GM12878 (cell line): Measurements from ENCODE around the gene HIVEP3. TPM values are rescaled to one million over a fixed set of nuclear protein-coding genes. Genes with fewer than 3 reads are reported as not detected.
A peak's percentile ranks its signal among the peaks of the same experiment; 100 is the strongest.

ENCODE experiments used
- ASH2L ChIP-seq: fragments of 300-600, 200-600 bp; sonication (generic); IDR thresholded peaks from 2 replicates; pipeline ENCODE4 v1.6.1; 2017; ENCODE audit warnings: low read depth, mild to moderate bottlenecking, borderline replicate concordance
- ATF7 ChIP-seq: fragments of 450-650 bp; IDR thresholded peaks from 2 replicates; pipeline ENCODE4 v1.6.1; 2016; ENCODE audit warnings: low read depth, mild to moderate bottlenecking
- CEBPZ ChIP-seq: fragments of 150-350 bp; IDR thresholded peaks from 2 replicates; pipeline ENCODE4 v1.6.1; 2016; ENCODE audit warnings: low read depth, low read length
- FOS ChIP-seq: IDR thresholded peaks from 3 replicates; pipeline ENCODE4 v1.6.1; 2011; ENCODE audit warnings: borderline replicate concordance; ENCODE audit not compliant: insufficient read length; ENCODE audit errors: extremely low read depth
- GABPA ChIP-seq: IDR thresholded peaks from 2 replicates; pipeline ENCODE4 v1.6.1; 2014; ENCODE audit warnings: antibody characterized with exemption, low read depth, mild to moderate bottlenecking, inconsistent platforms
- IRF3 ChIP-seq: fragments of 450-650 bp; IDR thresholded peaks from 2 replicates; pipeline ENCODE4 v1.6.1; 2014; ENCODE audit warnings: mild to moderate bottlenecking
- KDM1A ChIP-seq: fragments of 200-600 bp; sonication (generic); IDR thresholded peaks from 2 replicates; pipeline ENCODE4 v1.6.1; 2016; ENCODE audit warnings: borderline replicate concordance
- MEF2A ChIP-seq: IDR thresholded peaks from 2 replicates; pipeline ENCODE4 v1.6.1; 2011; ENCODE audit warnings: low read depth, mild to moderate bottlenecking, low read length, moderate library complexity; ENCODE audit not compliant: insufficient read depth
- NFXL1 ChIP-seq: fragments of 450-650 bp; IDR thresholded peaks from 2 replicates; pipeline ENCODE4 v1.6.1; 2017; ENCODE audit warnings: antibody characterized with exemption, mild to moderate bottlenecking, borderline replicate concordance
- NFYA ChIP-seq: IDR thresholded peaks from 2 replicates; pipeline ENCODE4 v1.6.1; 2011; ENCODE audit warnings: low read depth, mild to moderate bottlenecking, low read length, improper control_type of control experiment, borderline replicate concordance
- NKRF ChIP-seq: fragments of 450-650 bp; conservative IDR thresholded peaks from 2 replicates; pipeline ENCODE4 v1.6.1; 2017; ENCODE audit warnings: mild to moderate bottlenecking, moderate library complexity
- NR2F1 ChIP-seq: fragments of 450-650 bp; conservative IDR thresholded peaks from 2 replicates; pipeline ENCODE4 v1.6.1; 2017; ENCODE audit warnings: mild to moderate bottlenecking
- POLR2AphosphoS2 ChIP-seq: IDR thresholded peaks from 2 replicates; pipeline ENCODE4 v1.6.1; 2011; ENCODE audit warnings: low read depth, mild to moderate bottlenecking, low read length, improper control_type of control experiment, moderate library complexity
- PRDM15 ChIP-seq: fragments of 450-650 bp; formaldehyde crosslinking; IDR thresholded peaks from 2 replicates; pipeline ENCODE4 v1.4.0; 2020; ENCODE audit warnings: mild to moderate bottlenecking, moderate library complexity
- SUPT20H ChIP-seq: IDR thresholded peaks from 2 replicates; pipeline ENCODE4 v1.6.1; 2011; ENCODE audit warnings: low read depth, mild to moderate bottlenecking, low read length, moderate library complexity, borderline replicate concordance; ENCODE audit not compliant: control insufficient read depth
- polyA plus RNA-seq, 11 experiments: library from polyadenylated mRNA; depleted of rRNA in 4 of 11; unstranded in 6 of 11; stranded (reverse) in 5 of 11; fragments of >200 nt; fragmentation: Nextera tagmentation in 4 of 11; fragmentation: Illumina TruSeq in 1 of 11; extraction: Ambion mirVana in 4 of 11; extraction: Trizol in 1 of 11; gene quantifications; 1 replicate in 1 of 11; 2 replicates in 10 of 11; pipeline versions ENCODE4 v1.2.1 to v1.2.3, GENCODE V29; 2011 to 2016; ENCODE audit warnings: inconsistent platforms in 2 of 11, missing spikeins in 2 of 11, low read depth in 1 of 11
- total RNA-seq, 4 experiments: library from RNA; depleted of rRNA in 3 of 4; stranded (reverse); fragments of >200 nt in 3 of 4; fragmentation: Illumina TruSeq in 1 of 4; extraction: Trizol in 1 of 4; gene quantifications; 2 replicates each; pipeline versions ENCODE4 v1.2.1 to v1.2.3, GENCODE V29; 2013 to 2021
- TF ChIP-seq, protein P1 (sequence below): fragments of 150-350 bp; IDR thresholded peaks from 2 replicates; pipeline ENCODE4 v1.6.1; 2014; ENCODE audit warnings: mild to moderate bottlenecking, low read depth, low read length

HIVEP3 gene
- total and polyA plus RNA-seq, 10 of the 15 experiments (the other 5 are each of a cell fraction or from before 2014, with no cell fraction given), result 1.8 to 13.6 (median 3.8) TPM

GRCh38 chr1:41573785-41574713 is 344.7 kb downstream of the HIVEP3 start (continued):
- no peak for TF ChIP-seq PRDM15
- TF ChIP-seq NR2F1, result no peak
- no peak for TF ChIP-seq ASH2L
- TF ChIP-seq NKRF, result no peak
- no peak for TF ChIP-seq FOS
- TF ChIP-seq CEBPZ, result no peak
- TF ChIP-seq KDM1A, result no peak
- no peak for TF ChIP-seq IRF3
- no peak for TF ChIP-seq NFXL1
- TF ChIP-seq NFYA, result no peak
- no peak for TF ChIP-seq GABPA
- TF ChIP-seq, protein P1, sequence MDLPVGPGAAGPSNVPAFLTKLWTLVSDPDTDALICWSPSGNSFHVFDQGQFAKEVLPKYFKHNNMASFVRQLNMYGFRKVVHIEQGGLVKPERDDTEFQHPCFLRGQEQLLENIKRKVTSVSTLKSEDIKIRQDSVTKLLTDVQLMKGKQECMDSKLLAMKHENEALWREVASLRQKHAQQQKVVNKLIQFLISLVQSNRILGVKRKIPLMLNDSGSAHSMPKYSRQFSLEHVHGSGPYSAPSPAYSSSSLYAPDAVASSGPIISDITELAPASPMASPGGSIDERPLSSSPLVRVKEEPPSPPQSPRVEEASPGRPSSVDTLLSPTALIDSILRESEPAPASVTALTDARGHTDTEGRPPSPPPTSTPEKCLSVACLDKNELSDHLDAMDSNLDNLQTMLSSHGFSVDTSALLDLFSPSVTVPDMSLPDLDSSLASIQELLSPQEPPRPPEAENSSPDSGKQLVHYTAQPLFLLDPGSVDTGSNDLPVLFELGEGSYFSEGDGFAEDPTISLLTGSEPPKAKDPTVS, result no peak; the same call in 1 of the 2 replicates
- TF ChIP-seq MEF2A, result 0 out of 2 replicates have a peak, but pooled peaks have one; percentile 60
- TF ChIP-seq SUPT20H, result no peak
- no peak for TF ChIP-seq POLR2AphosphoS2
- TF ChIP-seq ATF7, result no peak
